Measurements from ENCODE around the gene LRRN2. TPM values are rescaled to one million over a fixed set of nuclear protein-coding genes. Genes with fewer than 3 reads are reported as not detected.
A peak's percentile ranks its signal among the peaks of the same experiment; 100 is the strongest.

LRRN2 gene
- total and polyA plus RNA-seq, 9 of the 15 experiments (the other 6 are each of a cell fraction or from before 2014, with no cell fraction given) = 0.05 TPM; not detected in 8

DNA sequence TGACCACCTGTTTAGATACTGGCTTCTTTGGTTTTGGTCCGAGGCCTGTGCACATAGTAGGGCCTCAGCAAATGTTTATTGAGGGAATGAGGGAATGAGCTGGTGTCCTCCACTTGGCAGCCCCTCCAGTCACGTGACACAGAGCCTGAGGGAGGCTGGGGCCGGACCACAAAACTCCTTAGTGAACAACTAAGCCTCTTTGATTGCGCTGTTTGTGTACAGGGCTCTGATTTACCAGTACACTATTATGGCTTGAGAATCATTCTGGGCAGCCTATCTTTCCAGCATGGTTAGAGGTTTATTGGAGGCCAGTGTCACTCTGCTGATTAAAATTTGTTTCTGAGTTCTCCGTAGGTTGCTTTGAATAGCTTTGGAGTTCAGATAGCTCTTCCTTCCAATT lies 10.2 kb upstream of the LRRN2 start:
- BruUV-seq (replicated peaks) = no TSS peak
- Histone ChIP-seq H3K9ac (ENCODE audit: insufficient read depth in 1 of 2, low read depth in 2 of 2, low read length in 2 of 2) (no peak overlapping the region), H3K79me2 (ENCODE audit: control insufficient read depth, insufficient read depth, low read length) (no peaks in the 10 kb centered on the region), H3K9me3 (replicated peaks; ENCODE audit: control insufficient read depth, insufficient read depth, low read depth, low read length) (no peaks in the 10 kb centered on the region), H3K27me3 (ENCODE audit: control insufficient read depth in 2 of 2, insufficient read depth in 2 of 2, low read length in 2 of 2) (no peaks in the 10 kb centered on the region), H4K20me1 (replicated peaks; ENCODE audit: control insufficient read depth, insufficient read depth, low read length) (no peaks in the 10 kb centered on the region), H3K9me1 (ENCODE audit: control insufficient read depth, insufficient read depth, low read length) (no peaks in the 10 kb centered on the region), H3K4me3 (no peak overlapping the region), H3K27ac (ENCODE audit: extremely low read depth, low read depth, low read length) (no peak overlapping the region), H3K4me1 (replicated peaks in 1 of 2; ENCODE audit: control insufficient read depth in 2 of 2, insufficient read depth in 2 of 2, low read length in 2 of 2) (peaks cover 18 to 43% of the 10 kb centered on the region in 2 experiments), H3K36me3 (ENCODE audit: control insufficient read depth, insufficient read depth, low read length) (no peaks in the 10 kb centered on the region), H2AFZ (ENCODE audit: low read depth, low read length) (no peak overlapping the region), H3K4me2 (ENCODE audit: insufficient read depth, low read length) (no peak overlapping the region)
- in situ Hi-C loops (cut with MboI) = no loop called here
- DNase-seq (ENCODE audit: extremely low read depth in 1 of 4, low spot score in 3 of 4) = no peak
- CTCF ChIA-PET (ENCODE audit: low intra/inter-chr PET ratio) = no interaction called here
- intact Hi-C loops (cut with micrococcal nuclease) = no loop called here
- no peak for FAIRE-seq
- POLR2A ChIA-PET = interaction anchor here (1.5 kb wide), 1 partner anchor 34 kb away, joined by 3 read pairs; no protein-coding TSS in a partner anchor
- no peak for ATAC-seq
- 48% methylated on average over 5 of the region's 5 CpGs for WGBS (ENCODE audit: insufficient coverage, low coverage, missing lambda C conversion rate)
- TF ChIP-seq CCNT2 (IDR thresholded peaks at IDR 0.05; ENCODE audit: borderline replicate concordance, extremely low read depth, insufficient read length, low read depth, low read length) (no peak), PRMT5 (CRISPR knock-in tag; IDR thresholded peaks at IDR 0.05) (no peak), SIRT6 (IDR thresholded peaks at IDR 0.05; ENCODE audit: low read depth, low read length) (no peak), RAD51 (IDR thresholded peaks at IDR 0.05; ENCODE audit: borderline replicate concordance, low read depth) (peak; percentile 89), NFIC (IDR thresholded peaks at IDR 0.05) (no peak), GTF2E2 (tag; IDR thresholded peaks at IDR 0.05) (no peak), ZNF232 (CRISPR knock-in tag; IDR thresholded peaks at IDR 0.05) (no peak), RBM22 (IDR thresholded peaks at IDR 0.05; ENCODE audit: low read depth, low read length, poor library complexity, severe bottlenecking) (no peak), RBM39 (optimal IDR thresholded peaks at IDR 0.05; ENCODE audit: low read depth, low read length) (no peak), SMARCE1 (IDR thresholded peaks at IDR 0.05) (no peak), TAL1 (IDR thresholded peaks at IDR 0.05) (no peak), NFYB (IDR thresholded peaks at IDR 0.05; ENCODE audit: extremely low read depth, insufficient read length) (no peak), U2AF1 (optimal IDR thresholded peaks at IDR 0.05; ENCODE audit: low read depth, low read length) (no peak), GATAD2A (IDR thresholded peaks at IDR 0.05) (no peak), WHSC1 (IDR thresholded peaks at IDR 0.05; ENCODE audit: low read length) (no peak), CBX1 (IDR thresholded peaks at IDR 0.05; ENCODE audit: low read depth) (no peak), ASH1L (IDR thresholded peaks at IDR 0.05; ENCODE audit: borderline replicate concordance, low read depth, partially characterized antibody) (no peak), ZNF583 (CRISPR knock-in tag; IDR thresholded peaks at IDR 0.05) (no peak), MEF2D (tag; conservative IDR thresholded peaks at IDR 0.05; ENCODE audit: low read depth) (no peak)
- TF ChIP-seq, protein P1, sequence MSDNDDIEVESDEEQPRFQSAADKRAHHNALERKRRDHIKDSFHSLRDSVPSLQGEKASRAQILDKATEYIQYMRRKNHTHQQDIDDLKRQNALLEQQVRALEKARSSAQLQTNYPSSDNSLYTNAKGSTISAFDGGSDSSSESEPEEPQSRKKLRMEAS (CRISPR knock-in tag; IDR thresholded peaks at IDR 0.05) = no peak
- TF ChIP-seq, protein P2, sequence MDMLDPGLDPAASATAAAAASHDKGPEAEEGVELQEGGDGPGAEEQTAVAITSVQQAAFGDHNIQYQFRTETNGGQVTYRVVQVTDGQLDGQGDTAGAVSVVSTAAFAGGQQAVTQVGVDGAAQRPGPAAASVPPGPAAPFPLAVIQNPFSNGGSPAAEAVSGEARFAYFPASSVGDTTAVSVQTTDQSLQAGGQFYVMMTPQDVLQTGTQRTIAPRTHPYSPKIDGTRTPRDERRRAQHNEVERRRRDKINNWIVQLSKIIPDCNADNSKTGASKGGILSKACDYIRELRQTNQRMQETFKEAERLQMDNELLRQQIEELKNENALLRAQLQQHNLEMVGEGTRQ (CRISPR knock-in tag; IDR thresholded peaks at IDR 0.05) = peak; percentile 76
- TF ChIP-seq, protein P3, sequence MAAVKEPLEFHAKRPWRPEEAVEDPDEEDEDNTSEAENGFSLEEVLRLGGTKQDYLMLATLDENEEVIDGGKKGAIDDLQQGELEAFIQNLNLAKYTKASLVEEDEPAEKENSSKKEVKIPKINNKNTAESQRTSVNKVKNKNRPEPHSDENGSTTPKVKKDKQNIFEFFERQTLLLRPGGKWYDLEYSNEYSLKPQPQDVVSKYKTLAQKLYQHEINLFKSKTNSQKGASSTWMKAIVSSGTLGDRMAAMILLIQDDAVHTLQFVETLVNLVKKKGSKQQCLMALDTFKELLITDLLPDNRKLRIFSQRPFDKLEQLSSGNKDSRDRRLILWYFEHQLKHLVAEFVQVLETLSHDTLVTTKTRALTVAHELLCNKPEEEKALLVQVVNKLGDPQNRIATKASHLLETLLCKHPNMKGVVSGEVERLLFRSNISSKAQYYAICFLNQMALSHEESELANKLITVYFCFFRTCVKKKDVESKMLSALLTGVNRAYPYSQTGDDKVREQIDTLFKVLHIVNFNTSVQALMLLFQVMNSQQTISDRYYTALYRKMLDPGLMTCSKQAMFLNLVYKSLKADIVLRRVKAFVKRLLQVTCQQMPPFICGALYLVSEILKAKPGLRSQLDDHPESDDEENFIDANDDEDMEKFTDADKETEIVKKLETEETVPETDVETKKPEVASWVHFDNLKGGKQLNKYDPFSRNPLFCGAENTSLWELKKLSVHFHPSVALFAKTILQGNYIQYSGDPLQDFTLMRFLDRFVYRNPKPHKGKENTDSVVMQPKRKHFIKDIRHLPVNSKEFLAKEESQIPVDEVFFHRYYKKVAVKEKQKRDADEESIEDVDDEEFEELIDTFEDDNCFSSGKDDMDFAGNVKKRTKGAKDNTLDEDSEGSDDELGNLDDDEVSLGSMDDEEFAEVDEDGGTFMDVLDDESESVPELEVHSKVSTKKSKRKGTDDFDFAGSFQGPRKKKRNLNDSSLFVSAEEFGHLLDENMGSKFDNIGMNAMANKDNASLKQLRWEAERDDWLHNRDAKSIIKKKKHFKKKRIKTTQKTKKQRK (IDR thresholded peaks at IDR 0.05; ENCODE audit: borderline replicate concordance, low read depth, low read length) = no peak

Data from K562 (cell line).